ENCODE data around the gene FAM110A. TPM values are rescaled to one million over a fixed set of nuclear protein-coding genes. Genes with fewer than 3 reads are reported as not detected.
A peak's percentile ranks its signal among the peaks of the same experiment; 100 is the strongest.

The FAM110A gene
- total RNA-seq, 4 donors from 2014 or later = 2.8 to 6.9 (median 4.7) TPM

DNA sequence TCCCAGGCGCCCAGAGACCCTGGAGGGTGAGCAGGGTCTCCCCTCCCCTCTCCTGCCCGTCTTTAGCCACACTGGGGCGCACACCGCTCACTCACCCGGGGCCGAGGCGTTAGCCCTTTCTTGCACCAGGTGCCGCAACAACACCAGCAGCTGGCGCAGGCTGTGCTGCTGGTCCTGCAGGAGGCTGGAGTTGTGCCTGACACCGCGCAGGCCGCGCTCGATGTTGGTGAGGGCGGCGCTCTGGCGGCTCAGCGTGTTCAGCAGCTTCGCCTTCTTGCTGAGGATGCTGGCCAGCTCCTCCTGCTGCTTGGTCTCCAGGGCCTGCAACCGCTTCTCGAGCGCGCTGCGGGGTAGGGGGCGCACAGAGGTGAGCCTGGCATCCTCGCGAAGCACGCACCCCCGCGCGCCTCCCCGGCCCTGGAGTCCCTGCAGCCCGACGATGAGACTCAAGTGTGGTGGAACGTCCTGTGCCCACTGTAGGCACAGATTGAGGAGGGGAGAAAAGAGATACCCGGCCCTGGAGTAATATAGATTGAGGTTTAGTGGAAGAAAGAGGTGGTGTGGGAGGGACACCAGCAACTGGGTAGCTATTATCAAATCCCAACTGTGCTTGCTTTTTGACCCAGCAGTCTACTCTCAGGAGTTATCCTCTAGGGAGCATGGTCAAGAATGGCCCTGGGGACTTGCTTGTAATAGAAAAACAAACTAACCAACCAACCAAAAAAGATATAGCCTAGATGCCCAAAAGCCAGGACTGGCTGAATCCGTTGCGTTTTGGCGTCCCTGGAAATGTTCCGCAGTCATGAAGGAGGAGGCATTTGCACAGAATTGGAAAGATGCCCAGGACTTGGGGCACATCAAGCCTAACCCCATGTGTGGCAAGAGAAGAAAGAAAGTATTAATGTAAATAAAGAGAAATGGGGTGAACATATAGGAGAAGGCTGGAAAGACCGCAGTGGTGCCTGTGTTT lies 51.8 kb downstream of the FAM110A start:
- Histone ChIP-seq H3K4me3 (no peak overlapping the region), H3K27me3 (no peaks in the 10 kb centered on the region), H3K27ac (no peak overlapping the region), H3K36me3 (no peaks in the 10 kb centered on the region), H3K4me1 (peaks cover 0 to 29% (median under 1%) of the 10 kb centered on the region in 4 donors), H3K9me3 (no peaks in the 10 kb centered on the region)
- WGBS, 2 donors = 16 to 23% methylated on average over 24 to 32 of the region's 41 CpGs
- TF ChIP-seq CTCF (IDR thresholded peaks at IDR 0.05) (peak in 3 of 5 experiments; percentile 25 to 50 (median 27)), EP300 (IDR thresholded peaks at IDR 0.05) (no peak), POLR2A (IDR thresholded peaks at IDR 0.05) (no peak)
- peak; percentile 36 to 39 for DNase-seq (ENCODE audit: low spot score in 2 of 2)

DNA sequence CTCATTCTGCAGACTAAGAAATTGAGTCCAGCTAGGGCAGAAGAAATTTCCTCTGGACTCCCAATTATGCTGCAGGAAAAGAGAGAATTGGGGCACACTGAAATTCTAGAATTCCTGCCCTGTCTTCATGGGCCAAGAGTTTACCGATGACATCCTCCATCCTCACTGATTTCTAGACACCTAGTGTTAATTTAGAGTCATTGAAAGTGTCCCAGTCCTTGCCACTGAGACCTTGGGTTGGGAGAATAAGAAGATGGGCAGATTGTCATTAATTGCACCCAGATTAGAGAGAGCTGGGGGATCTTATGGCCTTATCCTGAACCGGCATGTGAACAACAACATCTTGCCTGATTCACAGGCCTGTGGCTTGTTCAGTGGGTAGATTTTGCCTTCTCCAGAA lies 53.6 kb downstream of the FAM110A start:
- Histone ChIP-seq H3K36me3 (no peaks in the 10 kb centered on the region), H3K4me3 (no peak overlapping the region), H3K9me3 (no peaks in the 10 kb centered on the region), H3K27me3 (no peaks in the 10 kb centered on the region), H3K4me1 (peaks cover 0 to 48% (median 4%) of the 10 kb centered on the region in 4 donors), H3K27ac (no peak overlapping the region)
- TF ChIP-seq POLR2A (IDR thresholded peaks at IDR 0.05) = no peak
- no peak for TF ChIP-seq EP300 (IDR thresholded peaks at IDR 0.05)
- no peak for TF ChIP-seq CTCF (IDR thresholded peaks at IDR 0.05)
- 82 to 94% methylated on average over 2 of the region's 2 CpGs for WGBS, 2 donors
- no peak for DNase-seq (ENCODE audit: low spot score in 2 of 2)

DNA sequence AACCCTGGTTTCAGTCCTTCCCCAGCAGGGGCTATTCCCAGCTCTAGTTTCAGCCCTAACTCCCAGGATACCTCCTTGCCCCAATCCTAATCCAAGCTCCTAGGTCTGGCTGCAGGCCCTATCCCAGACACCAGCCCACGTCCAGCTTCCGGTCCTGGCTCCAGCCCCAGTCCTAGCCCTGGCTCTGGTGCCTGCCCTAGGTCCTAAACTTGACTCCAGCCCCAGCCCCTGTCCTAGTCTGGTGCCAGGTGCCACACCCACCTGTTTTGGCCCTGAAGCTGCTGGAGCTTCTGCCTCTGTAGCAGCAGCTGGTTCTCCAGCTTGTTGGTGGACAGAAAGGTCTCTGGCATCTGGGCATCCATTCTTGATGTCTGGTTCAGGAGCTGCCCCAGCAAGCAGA lies 54.5 kb downstream of the FAM110A start:
- no peak for DNase-seq (ENCODE audit: low spot score in 2 of 2)
- peaks cover 0 to 53% (median 4%) of the 10 kb centered on the region in 4 donors for H3K4me1 ChIP-seq
- H3K9me3 ChIP-seq = no peaks in the 10 kb centered on the region
- no peaks in the 10 kb centered on the region for H3K36me3 ChIP-seq
- no peak overlapping the region for H3K4me3 ChIP-seq
- H3K27me3 ChIP-seq = no peaks in the 10 kb centered on the region
- TF ChIP-seq EP300 (IDR thresholded peaks at IDR 0.05) = no peak
- no peak for TF ChIP-seq POLR2A (IDR thresholded peaks at IDR 0.05)
- TF ChIP-seq CTCF (IDR thresholded peaks at IDR 0.05) = no peak
- H3K27ac ChIP-seq = no peak overlapping the region
- WGBS, 2 donors = 43 to 44% methylated on average over 2 of the region's 2 CpGs

- 88 to 90% methylated on average over 5 of the region's 5 CpGs for WGBS, 2 donors
- no peak for TF ChIP-seq EP300 (IDR thresholded peaks at IDR 0.05)
- DNase-seq (ENCODE audit: low spot score in 2 of 2) = no peak
Measured at GRCh38 chr20:889106-889505, 55.6 kb downstream of the FAM110A start.

GRCh38 chr20:889932-890463 lies 56.5 kb downstream of the FAM110A start:
- Histone ChIP-seq H3K27ac (peak overlapping the region in 1 of 4 donors; percentile 50), H3K4me3 (no peak overlapping the region), H3K4me1 (peaks cover 0 to 48% (median 4%) of the 10 kb centered on the region in 4 donors), H3K27me3 (no peaks in the 10 kb centered on the region), H3K36me3 (no peaks in the 10 kb centered on the region), H3K9me3 (no peaks in the 10 kb centered on the region)
- WGBS, 2 donors = 70 to 74% methylated on average over 4 to 9 of the region's 10 CpGs
- TF ChIP-seq POLR2A (IDR thresholded peaks at IDR 0.05) (no peak), EP300 (IDR thresholded peaks at IDR 0.05) (no peak), CTCF (IDR thresholded peaks at IDR 0.05) (no peak)
- no peak for DNase-seq (ENCODE audit: low spot score in 2 of 2)

More at GRCh38 chr20:889106-889505, 55.6 kb downstream of the FAM110A start:
- Histone ChIP-seq H3K36me3 (no peaks in the 10 kb centered on the region), H3K4me1 (peaks cover 0 to 53% (median 4%) of the 10 kb centered on the region in 4 donors), H3K9me3 (no peaks in the 10 kb centered on the region), H3K27me3 (no peaks in the 10 kb centered on the region), H3K27ac (no peak overlapping the region), H3K4me3 (no peak overlapping the region)
